Activated T-helper 2 cell treated with anti-CD3 and anti-CD28 coated beads, Interferon-gamma antibody, Interleukin-2, Interleukin-4, amounts not matched to agents 10 μg/mL and 5 μg/mL and 100 μg/mL, durations not matched to agents 14 hours and 24 hours and 36 hours (primary cell): Measurements from ENCODE around the gene SMIM1. TPM values are rescaled to one million over a fixed set of nuclear protein-coding genes. Genes with fewer than 3 reads are reported as not detected.

ENCODE experiments used
- DNase-seq: peaks from one replicate; pipeline ENCODE4 v3.0.0; 2021; ENCODE audit warnings: low spot score
- H3K27ac Mint-ChIP-seq: one replicate; pipeline ENCODE4 v1.8.0; 2021; ENCODE audit warnings: mixed read lengths
- H3K27me3 Mint-ChIP-seq: one replicate; pipeline ENCODE4 v1.8.0; 2021; ENCODE audit warnings: low read depth, mixed read lengths
- H3K36me3 Mint-ChIP-seq: one replicate; pipeline ENCODE4 v1.8.0; 2021; ENCODE audit warnings: low read depth, mixed read lengths
- H3K4me1 Mint-ChIP-seq: one replicate; pipeline ENCODE4 v1.8.0; 2021; ENCODE audit warnings: low read depth, mixed read lengths
- H3K4me3 Mint-ChIP-seq: one replicate; pipeline ENCODE4 v1.8.0; 2021; ENCODE audit warnings: low read depth, mild to moderate bottlenecking, moderate library complexity, mixed read lengths
- H3K9me3 Mint-ChIP-seq: one replicate; pipeline ENCODE4 v1.8.0; 2021; ENCODE audit warnings: mixed read lengths
- intact Hi-C: fragments of 100-400 bp; cut with micrococcal nuclease; formaldehyde crosslinking; loops from one replicate; pipeline ENCODE4 v1.15.1; 2023
- total RNA-seq: library from RNA; stranded (reverse); gene quantifications from 2 replicates; pipeline ENCODE4 v1.2.3, GENCODE V29; 2022

The SMIM1 gene
- total RNA-seq, 1 donor from 2014 or later = 2.3 TPM

DNA sequence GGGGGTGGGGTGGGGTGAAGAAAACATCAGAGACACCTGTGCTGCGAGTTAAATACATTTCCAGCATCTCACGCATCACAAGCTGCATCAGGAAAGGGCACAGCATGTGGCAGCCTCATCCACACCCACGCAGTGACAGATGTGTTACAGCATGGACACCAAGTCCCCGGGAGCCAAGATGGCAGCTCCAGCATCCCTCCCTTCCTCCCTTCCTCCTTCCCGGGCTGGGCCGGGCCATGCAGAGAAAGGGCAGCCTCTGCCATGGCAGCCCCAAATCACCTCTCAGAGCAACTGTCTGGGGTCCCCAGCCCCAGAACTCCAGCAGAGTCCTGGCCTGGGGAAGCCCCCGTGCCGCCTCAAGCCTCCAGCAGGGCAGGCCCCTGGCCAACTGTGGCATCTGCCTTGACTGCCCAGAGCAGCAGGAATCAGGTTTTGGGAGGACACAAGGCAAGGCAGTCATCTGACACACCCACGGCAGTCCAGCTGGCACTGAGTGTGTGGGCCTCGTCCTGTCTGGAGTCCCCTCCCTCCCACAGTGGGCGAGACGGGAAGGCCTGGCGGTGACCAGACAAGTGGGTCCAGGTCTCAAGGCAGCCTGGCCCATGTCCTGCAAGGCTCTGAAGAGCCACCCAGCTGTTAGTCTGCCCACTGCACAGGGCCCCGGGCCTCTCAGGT is 6.2 kb downstream of the SMIM1 start:
- H3K4me3 Mint-ChIP-seq = no peak overlapping the region
- intact Hi-C loops = loop anchor here (10.0 kb wide), 1 partner anchor 126 kb away; the partner anchor contains the start of gene C1orf174
- H3K27me3 Mint-ChIP-seq = no peaks in the 10 kb centered on the region
- H3K27ac Mint-ChIP-seq = no peak overlapping the region
- H3K9me3 Mint-ChIP-seq = no peaks in the 10 kb centered on the region
- no peak for DNase-seq
- H3K4me1 Mint-ChIP-seq = peaks cover 2% of the 10 kb centered on the region
- peaks cover 33% of the 10 kb centered on the region for H3K36me3 Mint-ChIP-seq

DNA sequence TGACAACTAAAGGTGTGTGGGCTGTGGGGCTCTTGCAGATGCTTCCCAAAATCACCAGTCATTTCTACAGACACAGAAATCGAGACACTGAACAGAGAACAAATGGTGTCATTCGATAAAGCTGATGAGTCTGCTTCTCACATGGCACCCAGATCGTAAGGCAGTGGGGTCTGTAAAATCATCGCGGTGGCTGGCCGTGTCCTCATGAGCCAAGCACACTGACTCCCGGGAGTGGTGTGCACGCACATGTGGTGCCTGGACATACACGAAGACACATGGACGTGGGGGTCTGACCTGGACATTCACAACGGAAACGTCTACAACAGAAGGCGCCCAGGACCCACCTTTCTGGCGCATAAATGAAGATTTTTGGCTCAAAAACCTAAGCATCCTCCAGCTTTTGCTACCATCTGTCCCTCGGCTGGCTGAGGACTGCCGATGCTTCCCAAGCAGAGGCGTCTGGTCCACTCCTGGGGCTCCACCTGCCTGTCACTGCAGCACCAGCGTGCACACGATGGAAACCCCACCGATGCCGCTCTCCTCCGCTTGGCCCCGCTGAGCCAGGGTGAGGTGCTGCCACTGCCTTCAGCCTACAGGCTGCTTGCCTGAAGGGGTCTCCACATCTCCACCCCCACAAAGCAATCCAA is 6.8 kb downstream of the SMIM1 start:
- no peaks in the 10 kb centered on the region for H3K9me3 Mint-ChIP-seq

DNA sequence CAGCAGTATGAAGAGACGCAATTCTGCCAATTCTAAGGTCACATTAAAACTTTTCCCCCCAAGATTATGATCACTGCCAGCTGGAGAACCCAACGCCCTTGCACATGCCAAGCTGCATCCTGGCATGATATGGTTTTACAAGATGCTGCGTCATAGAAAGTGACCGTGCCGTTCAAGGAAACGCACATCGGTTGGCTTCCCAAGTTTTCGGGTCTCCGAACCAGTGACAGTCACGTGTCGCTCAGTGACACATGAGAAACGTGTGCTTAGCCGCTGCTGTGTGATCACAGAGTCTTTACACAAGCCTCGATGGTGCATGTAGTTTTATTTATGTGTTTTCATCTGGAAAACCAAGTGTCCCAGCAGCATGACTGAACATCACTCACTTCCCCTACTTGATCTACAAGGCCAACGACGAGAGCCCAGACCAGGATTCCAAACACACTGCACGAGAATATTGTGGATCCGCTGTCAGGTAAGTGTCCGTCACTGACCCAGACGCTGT is 7.4 kb downstream of the SMIM1 start:
- intact Hi-C loops = loop anchor here (10.0 kb wide), 1 partner anchor 125 kb away; the partner anchor contains the start of gene C1orf174
- Mint-ChIP-seq H3K36me3 (peaks cover 43% of the 10 kb centered on the region), H3K4me3 (no peak overlapping the region), H3K27ac (no peak overlapping the region), H3K9me3 (no peaks in the 10 kb centered on the region), H3K4me1 (peaks cover 2% of the 10 kb centered on the region), H3K27me3 (no peaks in the 10 kb centered on the region)
- no peak for DNase-seq

More for the DNA sequence above, 6.8 kb downstream of the SMIM1 start:
- H3K36me3 Mint-ChIP-seq = peaks cover 40% of the 10 kb centered on the region
- H3K27ac Mint-ChIP-seq = no peak overlapping the region
- H3K27me3 Mint-ChIP-seq = no peaks in the 10 kb centered on the region
- DNase-seq = no peak
- intact Hi-C loops = loop anchor here (10.0 kb wide), 1 partner anchor 125 kb away; the partner anchor contains the start of gene C1orf174
- no peak overlapping the region for H3K4me3 Mint-ChIP-seq
- peaks cover 2% of the 10 kb centered on the region for H3K4me1 Mint-ChIP-seq

DNA sequence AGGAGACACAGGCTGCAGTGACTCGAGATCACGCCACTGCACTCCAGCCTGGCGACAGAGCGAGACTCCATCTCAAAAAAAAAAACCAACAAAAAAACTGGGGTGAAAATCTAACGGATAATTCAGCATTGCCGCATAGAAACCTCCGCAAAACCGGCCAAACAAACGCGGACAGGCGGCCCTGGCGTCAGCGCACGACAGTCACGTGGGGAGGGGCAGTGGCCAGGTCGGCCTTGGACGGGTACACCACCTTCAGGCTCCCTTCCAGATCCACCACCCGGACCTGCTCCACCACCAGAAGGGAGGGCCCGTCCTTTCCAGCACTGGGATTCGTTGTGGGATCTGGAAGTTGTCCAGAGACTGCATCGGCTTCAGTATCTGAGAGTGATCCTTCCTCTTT is 8.4 kb downstream of the SMIM1 start:
- Mint-ChIP-seq H3K36me3 (peaks cover 49% of the 10 kb centered on the region), H3K27me3 (no peaks in the 10 kb centered on the region), H3K4me1 (no peaks in the 10 kb centered on the region), H3K27ac (no peak overlapping the region), H3K4me3 (no peak overlapping the region), H3K9me3 (no peaks in the 10 kb centered on the region)
- no peak for DNase-seq
- intact Hi-C loops = no loop called here

DNA sequence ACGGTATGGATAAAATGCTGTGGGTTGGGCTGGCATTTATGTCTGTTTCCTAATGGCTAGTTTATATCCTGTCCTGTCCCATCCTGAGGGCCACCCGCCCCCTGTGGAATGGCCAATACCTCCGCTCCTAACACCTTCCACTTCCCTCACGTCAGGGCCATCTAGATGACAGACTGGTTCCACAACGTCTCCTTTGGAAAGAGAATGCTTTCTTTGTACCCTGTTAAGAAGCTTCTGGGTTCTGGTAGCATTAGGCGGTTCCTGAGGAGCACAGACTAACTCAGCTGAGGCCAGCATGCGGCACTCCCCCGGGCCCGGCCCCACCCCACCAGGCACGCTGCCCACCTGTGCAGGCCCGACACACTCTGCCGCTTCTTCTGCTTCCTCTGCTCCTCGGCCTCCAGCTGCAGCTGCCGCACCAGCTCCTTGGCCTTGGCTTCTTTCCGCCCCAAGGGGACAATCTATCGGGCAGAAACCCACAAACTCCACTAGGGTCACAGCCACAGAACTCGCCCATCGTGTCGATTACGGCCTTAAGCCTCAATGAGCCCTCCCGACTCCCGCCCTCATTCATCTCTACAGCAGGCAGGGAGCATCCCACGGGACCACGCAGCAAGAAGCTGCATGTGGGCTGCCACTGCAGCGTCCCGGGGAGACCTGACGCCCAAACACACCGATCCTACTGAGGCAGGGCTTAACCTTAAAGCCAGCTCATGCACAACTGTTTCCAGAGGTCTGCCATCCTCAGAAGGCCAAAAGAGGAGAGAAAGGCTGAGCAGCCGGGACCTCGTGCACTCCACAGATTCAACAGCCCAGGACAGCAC is 11.3 kb downstream of the SMIM1 start:
- Mint-ChIP-seq H3K9me3 (no peaks in the 10 kb centered on the region), H3K4me3 (no peak overlapping the region), H3K36me3 (peaks cover 56% of the 10 kb centered on the region), H3K4me1 (peaks cover 10% of the 10 kb centered on the region), H3K27me3 (no peaks in the 10 kb centered on the region), H3K27ac (no peak overlapping the region)
- intact Hi-C loops = no loop called here
- DNase-seq = no peak

DNA sequence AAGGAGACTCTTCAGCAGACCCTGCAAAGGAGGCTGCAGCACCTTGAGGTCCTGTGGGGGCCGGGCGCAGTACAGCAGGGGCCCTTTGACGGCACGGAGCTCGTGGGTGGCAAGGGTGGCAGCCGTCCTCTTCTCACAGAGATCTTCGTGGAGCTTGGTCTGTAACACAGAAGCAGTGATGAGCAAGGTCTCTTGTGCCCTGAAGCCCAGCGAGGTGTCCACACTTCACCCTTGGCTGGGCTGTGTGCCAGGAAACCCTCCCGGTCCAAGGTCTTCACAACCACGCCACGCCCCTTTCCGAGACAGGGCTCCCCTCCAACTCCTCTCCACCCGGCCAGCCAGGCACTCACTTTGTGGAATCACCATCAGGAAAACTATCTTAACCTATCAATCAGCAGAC is 12.5 kb downstream of the SMIM1 start:
- H3K4me1 Mint-ChIP-seq = peaks cover 10% of the 10 kb centered on the region
- no peak overlapping the region for H3K27ac Mint-ChIP-seq
- peaks cover 47% of the 10 kb centered on the region for H3K36me3 Mint-ChIP-seq
- no peak overlapping the region for H3K4me3 Mint-ChIP-seq
- H3K9me3 Mint-ChIP-seq = no peaks in the 10 kb centered on the region
- no peak for DNase-seq
- intact Hi-C loops = no loop called here
- H3K27me3 Mint-ChIP-seq = no peaks in the 10 kb centered on the region

DNA sequence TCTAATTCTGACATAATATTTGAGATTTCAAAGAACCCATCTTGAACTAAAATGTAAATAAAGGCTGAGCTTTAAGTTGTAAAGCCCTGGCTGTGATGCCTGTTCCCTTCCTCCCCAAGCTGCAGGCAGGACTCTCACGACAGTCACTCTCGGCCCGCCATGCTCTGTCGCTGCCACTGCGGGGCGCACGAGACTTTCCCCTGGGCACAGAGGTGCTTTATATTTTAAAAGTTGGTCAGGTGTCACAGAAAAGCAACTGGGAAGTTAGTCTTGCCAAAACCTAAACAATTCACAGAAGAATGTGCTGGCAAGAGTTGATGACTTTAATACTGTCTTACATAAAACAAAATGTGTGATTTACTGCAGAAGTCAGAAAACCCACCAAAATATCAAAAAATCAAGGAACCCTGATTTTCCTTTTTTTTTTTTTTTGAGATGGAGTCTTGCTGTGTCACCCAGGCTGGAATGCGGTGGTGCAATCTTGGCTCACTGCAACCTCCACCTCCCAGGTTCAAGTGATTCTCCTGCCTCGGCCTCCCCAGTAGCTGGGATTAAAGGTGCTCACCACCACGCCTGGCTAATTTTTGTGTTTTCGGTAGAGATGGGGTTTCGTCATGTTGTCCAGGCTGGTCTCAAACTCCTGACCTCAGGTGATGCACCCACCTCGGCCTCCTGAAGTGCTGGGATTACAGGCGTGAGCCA is 13.1 kb downstream of the SMIM1 start:
- Mint-ChIP-seq H3K4me1 (peaks cover 10% of the 10 kb centered on the region), H3K36me3 (peaks cover 42% of the 10 kb centered on the region), H3K27ac (no peak overlapping the region), H3K9me3 (no peaks in the 10 kb centered on the region), H3K27me3 (no peaks in the 10 kb centered on the region), H3K4me3 (no peak overlapping the region)
- intact Hi-C loops = no loop called here
- DNase-seq = no peak

DNA sequence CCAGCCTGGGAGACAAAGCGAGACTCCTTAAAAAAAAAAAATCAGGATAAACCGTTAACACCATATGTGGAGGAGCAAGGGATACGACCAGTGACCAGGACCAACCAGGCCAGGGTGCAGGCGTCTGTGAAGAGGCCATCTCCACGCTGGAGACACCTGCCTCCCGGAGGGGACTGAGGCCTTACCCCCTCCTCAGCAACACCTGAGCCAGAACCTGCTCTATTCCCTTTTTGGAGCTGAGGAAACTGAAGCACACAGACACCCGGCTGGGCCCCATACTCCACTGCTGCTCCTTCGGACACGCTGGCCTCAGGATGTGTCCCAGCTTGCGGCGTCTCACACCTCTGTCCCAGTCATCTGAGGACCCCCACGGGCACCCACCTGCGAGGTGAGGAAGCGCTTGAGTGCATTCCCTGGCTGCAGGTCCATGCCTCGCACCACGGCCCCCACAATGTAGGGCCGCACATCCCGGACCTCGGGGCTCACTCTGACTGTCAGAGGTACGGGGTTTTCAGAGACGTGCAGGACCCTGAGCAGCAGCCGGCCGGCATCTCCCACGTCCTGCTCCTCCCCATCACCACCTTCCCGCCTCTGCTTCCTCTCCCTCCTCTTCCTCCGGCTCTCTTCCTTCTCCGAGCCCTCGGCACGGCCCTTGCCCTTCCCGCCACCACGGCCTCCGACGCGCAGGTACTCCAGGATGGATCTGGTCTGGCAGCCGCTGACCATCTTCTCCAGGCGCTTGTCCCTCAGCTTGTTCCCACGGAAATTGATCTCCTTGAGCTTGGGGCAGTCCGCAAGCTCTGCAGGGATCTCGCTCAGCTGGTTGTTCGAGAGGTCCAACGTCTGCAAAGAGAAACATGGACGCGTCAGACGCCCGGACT is 14.2 kb downstream of the SMIM1 start:
- H3K36me3 Mint-ChIP-seq = peaks cover 36% of the 10 kb centered on the region
- no peaks in the 10 kb centered on the region for H3K27me3 Mint-ChIP-seq

DNA sequence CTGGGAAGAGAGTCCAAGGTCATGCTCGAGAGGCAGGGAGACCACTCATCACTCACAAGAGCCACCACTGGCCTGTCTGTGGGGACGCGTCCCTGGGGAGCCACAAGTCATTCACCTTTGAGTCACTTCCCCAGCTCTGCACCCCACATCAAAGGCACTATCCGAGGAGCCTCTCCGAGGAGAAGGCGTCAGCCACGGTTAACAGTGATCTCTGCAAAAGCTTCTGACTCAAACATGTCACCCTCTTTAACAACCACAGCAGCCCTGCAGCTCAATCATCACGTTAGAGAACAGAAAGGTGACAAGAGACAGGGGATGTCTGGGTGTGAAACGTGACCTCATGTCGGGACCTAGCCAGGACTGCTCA is 14.8 kb downstream of the SMIM1 start:
- H3K27me3 Mint-ChIP-seq = no peaks in the 10 kb centered on the region
- intact Hi-C loops = no loop called here
- DNase-seq = no peak
- no peak overlapping the region for H3K4me3 Mint-ChIP-seq
- peaks cover 10% of the 10 kb centered on the region for H3K4me1 Mint-ChIP-seq
- H3K27ac Mint-ChIP-seq = no peak overlapping the region
- peaks cover 34% of the 10 kb centered on the region for H3K36me3 Mint-ChIP-seq
- no peaks in the 10 kb centered on the region for H3K9me3 Mint-ChIP-seq

More for the DNA sequence above, 14.2 kb downstream of the SMIM1 start:
- Mint-ChIP-seq H3K4me1 (peaks cover 10% of the 10 kb centered on the region), H3K4me3 (no peak overlapping the region), H3K27ac (no peak overlapping the region), H3K9me3 (no peaks in the 10 kb centered on the region)
- intact Hi-C loops = no loop called here
- no peak for DNase-seq

DNA sequence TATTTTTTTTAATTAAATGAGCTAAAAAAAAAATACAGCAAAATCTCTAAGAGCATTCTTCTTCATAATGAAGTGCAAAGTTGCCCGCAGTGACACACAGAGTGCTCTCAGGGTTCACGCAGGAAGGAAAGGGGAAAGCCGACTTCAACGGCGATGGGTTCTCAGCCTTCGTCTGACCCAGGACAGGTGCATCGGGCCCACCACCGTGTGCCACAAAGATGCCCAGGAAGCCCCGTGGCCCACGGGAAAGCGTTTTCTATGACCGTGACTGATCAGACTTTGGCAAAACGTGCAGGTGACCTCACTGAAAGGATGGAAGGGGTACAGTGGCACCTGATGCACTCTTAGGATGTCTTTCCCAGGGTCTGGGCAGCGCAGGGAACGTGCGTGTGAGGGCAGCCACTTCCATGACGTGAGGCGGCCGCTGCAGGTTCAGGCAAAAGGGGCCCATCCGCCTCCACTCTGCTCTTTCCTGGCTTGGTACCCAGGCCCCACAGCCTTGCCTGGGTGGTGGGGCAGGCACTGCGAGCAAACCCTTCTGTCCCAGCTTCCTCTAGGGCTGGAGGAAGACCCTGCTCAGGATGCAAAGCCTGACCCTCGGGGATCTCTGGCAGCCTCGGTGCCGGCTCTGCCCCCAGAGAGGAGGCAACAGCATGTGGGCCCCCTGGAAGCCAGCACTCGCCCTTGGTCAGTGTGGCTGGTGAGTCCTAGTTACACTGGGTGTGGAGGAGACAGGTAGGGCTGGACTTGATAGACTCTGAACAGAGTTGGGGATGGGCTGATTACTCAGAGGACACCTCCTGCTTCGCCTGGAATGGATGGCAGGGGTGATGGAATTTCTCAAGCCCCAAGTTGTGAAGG is 15.4 kb downstream of the SMIM1 start:
- Mint-ChIP-seq H3K4me3 (no peak overlapping the region), H3K27ac (no peak overlapping the region), H3K27me3 (no peaks in the 10 kb centered on the region), H3K9me3 (no peaks in the 10 kb centered on the region), H3K36me3 (peaks cover 31% of the 10 kb centered on the region), H3K4me1 (peaks cover 11% of the 10 kb centered on the region)
- intact Hi-C loops = no loop called here
- no peak for DNase-seq

DNA sequence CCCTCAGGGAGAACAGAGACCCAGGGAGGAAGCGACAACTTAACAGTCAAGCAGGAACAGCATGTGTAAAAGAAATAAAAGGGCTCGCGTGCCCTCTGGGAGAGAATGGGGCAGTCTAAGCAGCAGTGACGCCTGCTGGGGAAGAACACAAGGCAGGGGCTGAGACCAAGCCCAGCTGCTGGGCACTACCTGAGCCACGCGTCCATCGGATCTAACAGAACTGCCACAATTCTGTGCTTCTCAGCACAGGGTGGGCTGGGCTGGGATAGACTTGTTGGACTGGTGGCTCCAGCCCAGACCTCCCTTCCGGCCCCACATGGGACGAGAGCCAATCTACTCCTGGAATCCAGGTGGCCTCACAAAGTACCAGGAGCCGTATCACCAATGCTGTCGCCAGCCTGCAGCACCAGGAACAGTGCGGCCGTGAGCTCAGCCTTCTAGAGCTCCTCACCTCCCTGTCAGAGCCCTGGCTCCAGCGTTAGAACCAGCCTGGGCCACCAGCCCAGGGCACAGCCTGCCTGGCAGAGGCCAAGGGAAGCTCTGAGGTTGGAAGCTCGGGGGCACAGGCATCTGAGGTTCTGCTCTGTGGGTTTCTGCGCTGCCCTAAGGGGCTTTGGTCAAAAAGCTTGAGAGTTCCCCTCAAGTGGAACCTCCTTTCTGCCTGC is 16.3 kb downstream of the SMIM1 start:
- Mint-ChIP-seq H3K4me1 (peaks cover 19% of the 10 kb centered on the region), H3K36me3 (peaks cover 27% of the 10 kb centered on the region), H3K27me3 (no peaks in the 10 kb centered on the region), H3K9me3 (no peaks in the 10 kb centered on the region), H3K27ac (no peak overlapping the region), H3K4me3 (no peak overlapping the region)
- no peak for DNase-seq
- intact Hi-C loops = no loop called here
